Measurements from ENCODE around the gene WDFY4. TPM values are rescaled to one million over a fixed set of nuclear protein-coding genes. Genes with fewer than 3 reads are reported as not detected.

Gene WDFY4
- total RNA-seq, 1 donor from 2014 or later: 6.4 TPM

- TF ChIP-seq POLR2AphosphoS5 (IDR thresholded peaks at IDR 0.05; ENCODE audit: insufficient read depth in 1 of 2, low read depth in 1 of 2) (no peak), POLR2A (IDR thresholded peaks at IDR 0.05) (no peak), CTCF (IDR thresholded peaks at IDR 0.05) (no peak)
- peak in 1 of 2 donors; percentile 78 for DNase-seq (ENCODE audit: extremely low spot score in 2 of 2)
- no peaks in the 10 kb centered on the region for H3K36me3 ChIP-seq
- intact Hi-C loops (cut with DNase I): no loop called here
- no peaks in the 10 kb centered on the region for H3K27me3 ChIP-seq
- no peaks in the 10 kb centered on the region for H3K4me1 ChIP-seq
- no peak overlapping the region for H3K27ac ChIP-seq
- H3K9me3 ChIP-seq: no peaks in the 10 kb centered on the region
- H3K4me3 ChIP-seq: no peak overlapping the region
Measured at GRCh38 chr10:48937796-48938195, 253.1 kb downstream of the WDFY4 start.

- Histone ChIP-seq H3K36me3 (no peaks in the 10 kb centered on the region), H3K4me1 (no peaks in the 10 kb centered on the region), H3K4me3 (no peak overlapping the region), H3K27ac (no peak overlapping the region), H3K27me3 (no peaks in the 10 kb centered on the region), H3K9me3 (no peaks in the 10 kb centered on the region)
- no peak for TF ChIP-seq POLR2AphosphoS5 (IDR thresholded peaks at IDR 0.05; ENCODE audit: insufficient read depth in 1 of 2, low read depth in 1 of 2)
- TF ChIP-seq POLR2A (IDR thresholded peaks at IDR 0.05): no peak
- TF ChIP-seq CTCF (IDR thresholded peaks at IDR 0.05): no peak
- intact Hi-C loops (cut with DNase I): no loop called here
- peak; percentile 64 to 93 for DNase-seq (ENCODE audit: extremely low spot score in 2 of 2)
Measured at GRCh38 chr10:48938281-48938680, 253.6 kb downstream of the WDFY4 start.

- DNase-seq (ENCODE audit: extremely low spot score in 2 of 2): peak; percentile 71 to 74
- no peak overlapping the region for H3K27ac ChIP-seq
- intact Hi-C loops (cut with DNase I): no loop called here
- H3K36me3 ChIP-seq: no peaks in the 10 kb centered on the region
- no peak overlapping the region for H3K4me3 ChIP-seq
- H3K9me3 ChIP-seq: no peaks in the 10 kb centered on the region
- TF ChIP-seq POLR2A (IDR thresholded peaks at IDR 0.05) (no peak), CTCF (IDR thresholded peaks at IDR 0.05) (no peak), POLR2AphosphoS5 (IDR thresholded peaks at IDR 0.05; ENCODE audit: insufficient read depth in 1 of 2, low read depth in 1 of 2) (no peak)
- H3K27me3 ChIP-seq: no peaks in the 10 kb centered on the region
- no peaks in the 10 kb centered on the region for H3K4me1 ChIP-seq
Measured at GRCh38 chr10:48938990-48939536, 254.4 kb downstream of the WDFY4 start.

GRCh38 chr10:48939790-48940325 lies 255.2 kb downstream of the WDFY4 start, which contains the start of gene LRRC18:
Gene LRRC18, minus strand, starts transcription at chr10:48939840. Its CDS starts 25,685 bp downstream, at chr10:48914155.
- Histone ChIP-seq H3K36me3 (no peaks in the 10 kb centered on the region), H3K27me3 (no peaks in the 10 kb centered on the region), H3K27ac (no peak within 1 kb of the TSS), H3K4me3 (no peak within 1 kb of the TSS), H3K9me3 (no peaks in the 10 kb centered on the region), H3K4me1 (no peaks in the 10 kb centered on the region)
- intact Hi-C loops (cut with DNase I): no loop called here
- peak in 1 of 2 donors; percentile 29 for DNase-seq (ENCODE audit: extremely low spot score in 2 of 2)
- no peak for TF ChIP-seq POLR2A (IDR thresholded peaks at IDR 0.05)
- TF ChIP-seq POLR2AphosphoS5 (IDR thresholded peaks at IDR 0.05; ENCODE audit: insufficient read depth in 1 of 2, low read depth in 1 of 2): no peak

- H3K4me1 ChIP-seq: peaks cover under 1% of the 10 kb centered on the region
- H3K27ac ChIP-seq: no peak overlapping the region
- H3K9me3 ChIP-seq: no peaks in the 10 kb centered on the region
- H3K4me3 ChIP-seq: no peak overlapping the region
- no peak for TF ChIP-seq POLR2AphosphoS5 (IDR thresholded peaks at IDR 0.05; ENCODE audit: insufficient read depth in 1 of 2, low read depth in 1 of 2)
- TF ChIP-seq POLR2A (IDR thresholded peaks at IDR 0.05): no peak
- TF ChIP-seq CTCF (IDR thresholded peaks at IDR 0.05): no peak
- H3K27me3 ChIP-seq: no peaks in the 10 kb centered on the region
- peak; percentile 49 to 55 for DNase-seq (ENCODE audit: extremely low spot score in 2 of 2)
- H3K36me3 ChIP-seq: no peaks in the 10 kb centered on the region
- intact Hi-C loops (cut with DNase I): no loop called here
Measured at GRCh38 chr10:48940372-48940771, 255.7 kb downstream of the WDFY4 start.
